ENCODE measurements around the gene NEGR1.

DNA sequence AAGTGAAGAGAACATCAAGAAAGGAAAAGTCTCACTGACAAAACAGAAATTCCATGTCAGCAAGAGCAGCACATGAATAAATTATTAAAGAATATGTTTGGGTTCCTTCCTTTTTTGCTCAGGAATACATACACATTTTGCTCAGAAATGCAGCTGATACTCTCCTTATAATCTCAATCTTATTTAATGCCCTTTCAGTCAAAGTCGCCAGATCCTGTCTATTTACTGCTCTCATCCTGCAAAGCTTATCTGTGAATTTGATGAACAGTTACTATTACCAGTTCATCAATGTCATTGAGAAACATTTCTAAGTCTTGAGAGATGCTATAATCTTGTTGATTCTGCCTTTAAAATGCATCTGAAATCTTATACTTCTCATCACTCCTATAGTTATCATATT, 658.5 kb downstream of the NEGR1 start:
- TF ChIP-seq, protein P1, sequence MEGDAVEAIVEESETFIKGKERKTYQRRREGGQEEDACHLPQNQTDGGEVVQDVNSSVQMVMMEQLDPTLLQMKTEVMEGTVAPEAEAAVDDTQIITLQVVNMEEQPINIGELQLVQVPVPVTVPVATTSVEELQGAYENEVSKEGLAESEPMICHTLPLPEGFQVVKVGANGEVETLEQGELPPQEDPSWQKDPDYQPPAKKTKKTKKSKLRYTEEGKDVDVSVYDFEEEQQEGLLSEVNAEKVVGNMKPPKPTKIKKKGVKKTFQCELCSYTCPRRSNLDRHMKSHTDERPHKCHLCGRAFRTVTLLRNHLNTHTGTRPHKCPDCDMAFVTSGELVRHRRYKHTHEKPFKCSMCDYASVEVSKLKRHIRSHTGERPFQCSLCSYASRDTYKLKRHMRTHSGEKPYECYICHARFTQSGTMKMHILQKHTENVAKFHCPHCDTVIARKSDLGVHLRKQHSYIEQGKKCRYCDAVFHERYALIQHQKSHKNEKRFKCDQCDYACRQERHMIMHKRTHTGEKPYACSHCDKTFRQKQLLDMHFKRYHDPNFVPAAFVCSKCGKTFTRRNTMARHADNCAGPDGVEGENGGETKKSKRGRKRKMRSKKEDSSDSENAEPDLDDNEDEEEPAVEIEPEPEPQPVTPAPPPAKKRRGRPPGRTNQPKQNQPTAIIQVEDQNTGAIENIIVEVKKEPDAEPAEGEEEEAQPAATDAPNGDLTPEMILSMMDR (IDR thresholded peaks at IDR 0.05): no peak
- TF ChIP-seq POLR2A (IDR thresholded peaks at IDR 0.05): no peak
- TF ChIP-seq EP300 (IDR thresholded peaks at IDR 0.05): no peak

Measured in stomach (tissue), 4 donors.